ENCODE results near the gene TSPAN5.

DNA sequence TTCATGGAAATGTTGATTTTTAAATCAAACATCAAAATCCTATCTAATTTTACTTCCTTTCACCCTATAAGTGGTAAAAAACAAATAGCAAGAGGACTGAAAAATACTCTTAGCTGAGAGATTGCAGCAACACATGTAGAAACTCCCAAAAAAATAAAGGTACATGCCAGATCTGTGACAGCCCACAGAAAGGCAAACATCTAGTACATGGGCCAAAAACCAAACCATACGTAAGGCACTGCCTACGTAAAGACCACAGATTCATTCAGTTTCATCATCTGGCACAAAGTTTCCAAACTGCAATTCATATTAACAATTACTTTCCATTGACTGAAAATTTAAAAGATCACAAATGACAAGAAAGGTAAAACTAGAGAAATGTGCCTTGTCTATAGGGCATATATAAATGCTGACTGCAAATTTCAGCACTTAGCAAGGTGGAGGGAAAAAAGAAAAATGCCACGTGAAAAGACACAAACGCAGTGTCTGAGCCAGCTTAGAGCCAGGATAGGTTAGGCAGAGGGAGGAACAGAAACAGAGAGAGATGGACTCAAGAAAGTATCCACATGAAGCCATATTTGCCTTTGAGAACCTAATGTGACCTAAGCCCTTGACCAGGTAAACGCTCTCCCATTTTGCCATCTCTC, 88.1 kb downstream of the TSPAN5 start:
- TF ChIP-seq, protein P1, sequence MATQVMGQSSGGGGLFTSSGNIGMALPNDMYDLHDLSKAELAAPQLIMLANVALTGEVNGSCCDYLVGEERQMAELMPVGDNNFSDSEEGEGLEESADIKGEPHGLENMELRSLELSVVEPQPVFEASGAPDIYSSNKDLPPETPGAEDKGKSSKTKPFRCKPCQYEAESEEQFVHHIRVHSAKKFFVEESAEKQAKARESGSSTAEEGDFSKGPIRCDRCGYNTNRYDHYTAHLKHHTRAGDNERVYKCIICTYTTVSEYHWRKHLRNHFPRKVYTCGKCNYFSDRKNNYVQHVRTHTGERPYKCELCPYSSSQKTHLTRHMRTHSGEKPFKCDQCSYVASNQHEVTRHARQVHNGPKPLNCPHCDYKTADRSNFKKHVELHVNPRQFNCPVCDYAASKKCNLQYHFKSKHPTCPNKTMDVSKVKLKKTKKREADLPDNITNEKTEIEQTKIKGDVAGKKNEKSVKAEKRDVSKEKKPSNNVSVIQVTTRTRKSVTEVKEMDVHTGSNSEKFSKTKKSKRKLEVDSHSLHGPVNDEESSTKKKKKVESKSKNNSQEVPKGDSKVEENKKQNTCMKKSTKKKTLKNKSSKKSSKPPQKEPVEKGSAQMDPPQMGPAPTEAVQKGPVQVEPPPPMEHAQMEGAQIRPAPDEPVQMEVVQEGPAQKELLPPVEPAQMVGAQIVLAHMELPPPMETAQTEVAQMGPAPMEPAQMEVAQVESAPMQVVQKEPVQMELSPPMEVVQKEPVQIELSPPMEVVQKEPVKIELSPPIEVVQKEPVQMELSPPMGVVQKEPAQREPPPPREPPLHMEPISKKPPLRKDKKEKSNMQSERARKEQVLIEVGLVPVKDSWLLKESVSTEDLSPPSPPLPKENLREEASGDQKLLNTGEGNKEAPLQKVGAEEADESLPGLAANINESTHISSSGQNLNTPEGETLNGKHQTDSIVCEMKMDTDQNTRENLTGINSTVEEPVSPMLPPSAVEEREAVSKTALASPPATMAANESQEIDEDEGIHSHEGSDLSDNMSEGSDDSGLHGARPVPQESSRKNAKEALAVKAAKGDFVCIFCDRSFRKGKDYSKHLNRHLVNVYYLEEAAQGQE (IDR thresholded peaks at IDR 0.05; ENCODE audit: insufficient replicate concordance, low read depth), result peak; percentile 23
- TF ChIP-seq, protein P2, sequence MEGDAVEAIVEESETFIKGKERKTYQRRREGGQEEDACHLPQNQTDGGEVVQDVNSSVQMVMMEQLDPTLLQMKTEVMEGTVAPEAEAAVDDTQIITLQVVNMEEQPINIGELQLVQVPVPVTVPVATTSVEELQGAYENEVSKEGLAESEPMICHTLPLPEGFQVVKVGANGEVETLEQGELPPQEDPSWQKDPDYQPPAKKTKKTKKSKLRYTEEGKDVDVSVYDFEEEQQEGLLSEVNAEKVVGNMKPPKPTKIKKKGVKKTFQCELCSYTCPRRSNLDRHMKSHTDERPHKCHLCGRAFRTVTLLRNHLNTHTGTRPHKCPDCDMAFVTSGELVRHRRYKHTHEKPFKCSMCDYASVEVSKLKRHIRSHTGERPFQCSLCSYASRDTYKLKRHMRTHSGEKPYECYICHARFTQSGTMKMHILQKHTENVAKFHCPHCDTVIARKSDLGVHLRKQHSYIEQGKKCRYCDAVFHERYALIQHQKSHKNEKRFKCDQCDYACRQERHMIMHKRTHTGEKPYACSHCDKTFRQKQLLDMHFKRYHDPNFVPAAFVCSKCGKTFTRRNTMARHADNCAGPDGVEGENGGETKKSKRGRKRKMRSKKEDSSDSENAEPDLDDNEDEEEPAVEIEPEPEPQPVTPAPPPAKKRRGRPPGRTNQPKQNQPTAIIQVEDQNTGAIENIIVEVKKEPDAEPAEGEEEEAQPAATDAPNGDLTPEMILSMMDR (IDR thresholded peaks at IDR 0.05; ENCODE audit: insufficient read depth, low read length), result no peak

All from HL-60 (cell line).